Osteoblast (primary cell): ENCODE results near the gene USB1. TPM values are rescaled to one million over a fixed set of nuclear protein-coding genes. Genes with fewer than 3 reads are reported as not detected.
A peak's percentile ranks its signal among the peaks of the same experiment; 100 is the strongest.

Experiments
- DNase-seq: peaks from one replicate; pipeline ENCODE4 v3.0.0; 2011; ENCODE audit warnings: low spot score, mixed read lengths; ENCODE audit not compliant: insufficient read length; ENCODE audit errors: missing footprints
- H2AFZ ChIP-seq: 2 replicates; pipeline ENCODE4 v1.6.0; 2011; ENCODE audit warnings: mild to moderate bottlenecking, low read length
- H3K27ac ChIP-seq: 2 replicates; pipeline ENCODE4 v1.5.1; 2011; ENCODE audit warnings: mild to moderate bottlenecking, low read depth, low read length, moderate library complexity
- H3K27me3 ChIP-seq: 2 replicates; pipeline ENCODE4 v1.6.0; 2012; ENCODE audit warnings: mild to moderate bottlenecking, control low read depth, inconsistent platforms, low read length, moderate library complexity; ENCODE audit not compliant: insufficient read depth
- H3K36me3 ChIP-seq: 2 replicates; pipeline ENCODE4 v1.5.1; 2011; ENCODE audit warnings: mild to moderate bottlenecking, low read length, control low read depth, moderate library complexity; ENCODE audit not compliant: insufficient read depth
- H3K4me1 ChIP-seq: 2 replicates; pipeline ENCODE4 v1.5.1; 2011; ENCODE audit warnings: mild to moderate bottlenecking, low read length, control low read depth, moderate library complexity; ENCODE audit not compliant: insufficient read depth
- H3K4me2 ChIP-seq: 2 replicates; pipeline ENCODE4 v1.6.0; 2011; ENCODE audit warnings: mild to moderate bottlenecking, low read length; ENCODE audit not compliant: insufficient read depth
- H3K4me3 ChIP-seq: fragments of 200-600 bp; sonication (generic); 3 replicates; pipeline ENCODE4 v1.5.1; 2012; ENCODE audit warnings: mild to moderate bottlenecking, low read length, inconsistent platforms; ENCODE audit not compliant: insufficient read depth
- H3K79me2 ChIP-seq: 2 replicates; pipeline ENCODE4 v1.6.0; 2012; ENCODE audit warnings: mild to moderate bottlenecking, low read length, control low read depth, inconsistent platforms; ENCODE audit not compliant: insufficient read depth
- H3K9me3 ChIP-seq: 2 replicates; pipeline ENCODE4 v1.5.1; 2011; ENCODE audit warnings: low read depth, low read length, control low read depth
- H4K20me1 ChIP-seq: 2 replicates; pipeline ENCODE4 v1.6.0; 2012; ENCODE audit warnings: mild to moderate bottlenecking, low read length, control low read depth; ENCODE audit not compliant: insufficient read depth
- total RNA-seq: library from RNA; depleted of rRNA; stranded (reverse); fragments of >200 nt; gene quantifications from 2 replicates; pipeline ENCODE4 v1.2.3, GENCODE V29; 2012
- TF ChIP-seq, protein P1 (sequence below): IDR thresholded peaks from 2 replicates; pipeline ENCODE4 v1.5.1; 2011; ENCODE audit warnings: mild to moderate bottlenecking, low read depth, low read length, moderate library complexity; ENCODE audit errors: extremely low read depth

The USB1 gene
- total RNA-seq, 1 donor: 19.2 TPM

DNA sequence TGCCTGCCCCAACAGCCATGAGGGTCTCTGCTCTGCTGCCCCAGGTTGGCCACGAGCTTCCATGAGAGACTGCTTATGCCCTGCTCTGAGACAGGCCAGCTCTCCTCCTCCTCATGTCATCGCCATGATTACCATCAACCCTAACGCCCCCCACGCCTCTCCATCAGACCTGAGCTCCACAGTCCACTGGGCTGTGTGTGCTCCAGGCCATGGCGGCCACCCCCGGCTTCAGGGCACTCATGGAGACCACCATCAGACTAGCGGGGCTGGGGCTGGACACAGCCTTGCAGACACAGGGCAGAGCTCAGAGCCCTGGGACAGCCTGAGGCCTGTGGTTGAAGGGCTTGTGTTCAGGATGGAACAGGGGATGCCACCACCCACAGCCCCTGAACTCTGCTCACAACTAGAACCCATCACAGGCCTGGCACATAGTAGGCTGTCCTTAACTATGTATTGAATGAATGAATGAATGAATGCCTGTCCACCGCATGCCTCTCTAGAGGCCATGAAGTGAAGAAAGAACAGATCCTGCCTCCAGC is 44.9 kb upstream of the USB1 start:
- Histone ChIP-seq H3K9me3 (no peaks in the 10 kb centered on the region), H3K36me3 (no peaks in the 10 kb centered on the region), H3K79me2 (no peaks in the 10 kb centered on the region), H3K27me3 (peaks cover 7% of the 10 kb centered on the region), H3K4me2 (no peak overlapping the region), H4K20me1 (no peaks in the 10 kb centered on the region), H3K27ac (no peak overlapping the region), H2AFZ (no peak overlapping the region), H3K4me3 (no peak overlapping the region), H3K4me1 (no peaks in the 10 kb centered on the region)
- peak; percentile 71 for DNase-seq
- TF ChIP-seq, protein P1, sequence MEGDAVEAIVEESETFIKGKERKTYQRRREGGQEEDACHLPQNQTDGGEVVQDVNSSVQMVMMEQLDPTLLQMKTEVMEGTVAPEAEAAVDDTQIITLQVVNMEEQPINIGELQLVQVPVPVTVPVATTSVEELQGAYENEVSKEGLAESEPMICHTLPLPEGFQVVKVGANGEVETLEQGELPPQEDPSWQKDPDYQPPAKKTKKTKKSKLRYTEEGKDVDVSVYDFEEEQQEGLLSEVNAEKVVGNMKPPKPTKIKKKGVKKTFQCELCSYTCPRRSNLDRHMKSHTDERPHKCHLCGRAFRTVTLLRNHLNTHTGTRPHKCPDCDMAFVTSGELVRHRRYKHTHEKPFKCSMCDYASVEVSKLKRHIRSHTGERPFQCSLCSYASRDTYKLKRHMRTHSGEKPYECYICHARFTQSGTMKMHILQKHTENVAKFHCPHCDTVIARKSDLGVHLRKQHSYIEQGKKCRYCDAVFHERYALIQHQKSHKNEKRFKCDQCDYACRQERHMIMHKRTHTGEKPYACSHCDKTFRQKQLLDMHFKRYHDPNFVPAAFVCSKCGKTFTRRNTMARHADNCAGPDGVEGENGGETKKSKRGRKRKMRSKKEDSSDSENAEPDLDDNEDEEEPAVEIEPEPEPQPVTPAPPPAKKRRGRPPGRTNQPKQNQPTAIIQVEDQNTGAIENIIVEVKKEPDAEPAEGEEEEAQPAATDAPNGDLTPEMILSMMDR: no peak

DNA sequence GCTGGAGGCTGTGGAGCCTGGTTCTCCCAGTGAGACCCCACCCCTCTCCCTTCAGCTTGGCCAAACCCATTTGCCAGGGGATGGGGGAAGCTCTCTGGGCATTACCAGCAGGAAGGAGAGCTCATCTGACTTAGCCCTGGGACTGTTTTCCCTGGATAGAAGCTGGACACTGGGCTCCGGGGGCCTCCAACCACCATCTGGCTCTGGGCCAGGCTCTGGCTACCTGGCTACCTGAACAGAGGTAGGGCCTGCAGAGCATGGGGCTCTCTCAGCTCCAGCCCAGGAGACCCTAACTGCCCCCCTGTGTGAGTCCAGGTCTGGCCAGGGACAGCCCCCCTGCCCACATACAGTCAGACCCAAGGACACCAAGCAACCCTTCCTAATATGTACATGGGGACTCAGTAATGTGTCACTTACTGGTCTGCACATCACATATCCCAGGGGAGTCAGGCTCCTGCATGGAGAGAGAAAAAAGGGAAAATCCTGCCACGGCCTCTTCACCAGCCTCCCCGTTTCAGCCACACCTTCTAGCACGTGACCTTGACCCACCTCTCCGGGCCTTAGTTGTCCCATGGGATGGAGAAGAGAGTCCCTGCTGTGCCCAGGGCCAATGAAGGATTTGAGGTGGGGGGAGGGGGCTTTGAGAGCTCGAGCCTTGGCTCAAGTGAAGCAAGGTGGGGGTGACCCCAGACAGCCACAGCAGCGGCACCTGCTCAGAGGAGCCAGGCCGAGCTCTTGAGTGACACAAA is 44.1 kb upstream of the USB1 start:
- H3K79me2 ChIP-seq: no peaks in the 10 kb centered on the region
- H3K4me2 ChIP-seq: no peak overlapping the region
- H3K27ac ChIP-seq: no peak overlapping the region
- no peak overlapping the region for H2AFZ ChIP-seq
- no peaks in the 10 kb centered on the region for H3K4me1 ChIP-seq
- no peaks in the 10 kb centered on the region for H3K9me3 ChIP-seq
- H3K4me3 ChIP-seq: no peak overlapping the region
- H3K36me3 ChIP-seq: no peaks in the 10 kb centered on the region
- H3K27me3 ChIP-seq: peaks cover 10% of the 10 kb centered on the region
- TF ChIP-seq, protein P1: no peak
- DNase-seq: peak; percentile 51
- no peaks in the 10 kb centered on the region for H4K20me1 ChIP-seq

DNA sequence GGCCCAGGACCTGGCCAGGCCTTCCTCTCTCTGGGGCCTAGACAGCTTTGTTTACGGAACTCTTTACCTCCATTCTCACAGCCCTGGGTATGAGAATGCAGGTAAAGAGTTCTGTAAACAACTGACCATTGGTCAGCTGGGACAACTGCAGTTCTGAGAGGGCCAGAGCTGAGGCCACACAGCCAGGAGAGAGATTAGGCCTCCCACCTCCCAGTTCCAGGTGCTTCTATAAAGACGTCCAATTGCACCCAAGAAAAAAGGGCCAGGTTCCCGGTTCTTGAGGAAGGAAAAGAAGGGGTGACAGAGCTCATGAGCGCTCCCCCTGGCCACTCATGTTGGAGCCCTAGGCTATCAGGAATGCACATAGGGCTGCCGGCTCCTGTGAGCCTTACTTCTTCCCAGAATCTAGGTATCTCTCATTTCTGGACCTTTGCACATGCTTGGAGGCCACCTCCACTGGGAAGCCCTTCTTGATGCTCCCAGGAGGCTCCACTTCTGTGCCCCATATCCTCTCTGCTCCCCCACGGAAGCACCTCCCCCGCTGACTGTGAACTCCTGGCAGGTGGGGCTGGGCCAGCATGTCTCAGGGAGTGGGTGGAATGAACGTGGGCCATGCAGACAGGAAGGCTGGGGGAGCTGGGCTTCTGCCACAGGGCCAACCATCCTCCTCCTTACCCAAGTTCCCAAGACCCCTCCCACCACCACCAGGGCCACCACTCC is 43.4 kb upstream of the USB1 start:
- Histone ChIP-seq H3K4me2 (no peak overlapping the region), H4K20me1 (no peaks in the 10 kb centered on the region), H3K4me1 (no peaks in the 10 kb centered on the region), H3K27ac (no peak overlapping the region), H2AFZ (no peak overlapping the region), H3K79me2 (no peaks in the 10 kb centered on the region), H3K36me3 (no peaks in the 10 kb centered on the region), H3K27me3 (peaks cover 13% of the 10 kb centered on the region), H3K9me3 (no peaks in the 10 kb centered on the region), H3K4me3 (no peak overlapping the region)
- peak; percentile 22 for DNase-seq
- TF ChIP-seq, protein P1: no peak

DNA sequence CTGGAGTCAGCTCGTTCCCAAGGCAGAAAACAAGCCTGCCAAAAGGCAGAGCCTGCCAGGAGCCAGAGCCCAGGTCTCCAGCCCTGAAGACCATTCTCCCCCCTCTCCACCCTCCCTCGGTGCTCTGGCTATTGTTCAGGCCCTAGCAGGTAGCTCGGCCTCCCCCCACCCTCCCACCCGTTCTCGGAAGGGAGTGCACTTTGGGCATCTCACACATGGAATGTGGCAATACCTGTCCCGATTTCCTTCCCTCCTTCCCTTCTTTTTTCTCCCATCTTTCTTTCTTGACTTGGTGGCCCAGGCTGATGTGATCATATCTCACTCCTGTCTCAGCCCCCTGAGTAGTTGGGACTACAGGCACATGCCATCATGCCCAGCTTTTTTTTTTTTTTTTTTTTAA is 42.7 kb upstream of the USB1 start:
- peaks cover 13% of the 10 kb centered on the region for H3K27me3 ChIP-seq
- TF ChIP-seq, protein P1: no peak

More for the DNA sequence above, 42.7 kb upstream of the USB1 start:
- H3K27ac ChIP-seq: no peak overlapping the region
- no peaks in the 10 kb centered on the region for H3K9me3 ChIP-seq
- no peaks in the 10 kb centered on the region for H4K20me1 ChIP-seq
- no peaks in the 10 kb centered on the region for H3K36me3 ChIP-seq
- H3K4me1 ChIP-seq: no peaks in the 10 kb centered on the region
- DNase-seq: peak; percentile 60
- H2AFZ ChIP-seq: no peak overlapping the region
- H3K4me2 ChIP-seq: no peak overlapping the region
- H3K4me3 ChIP-seq: no peak overlapping the region
- no peaks in the 10 kb centered on the region for H3K79me2 ChIP-seq
